NCI-H446 (cell line): ENCODE data around the gene NCBP3.
A peak's percentile ranks its signal among the peaks of the same experiment; 100 is the strongest.
"Not testable (repeated sequence)": the region's sequence is repeated elsewhere in the genome, so short reads cannot be mapped to it uniquely, and the experiment has no call there.

Experiments used
- DNase-seq, 2 experiments: peaks; one replicate each; lab custom pipeline; 2025; lab: John Stamatoyannopoulos, UW

Gene NCBP3

DNA sequence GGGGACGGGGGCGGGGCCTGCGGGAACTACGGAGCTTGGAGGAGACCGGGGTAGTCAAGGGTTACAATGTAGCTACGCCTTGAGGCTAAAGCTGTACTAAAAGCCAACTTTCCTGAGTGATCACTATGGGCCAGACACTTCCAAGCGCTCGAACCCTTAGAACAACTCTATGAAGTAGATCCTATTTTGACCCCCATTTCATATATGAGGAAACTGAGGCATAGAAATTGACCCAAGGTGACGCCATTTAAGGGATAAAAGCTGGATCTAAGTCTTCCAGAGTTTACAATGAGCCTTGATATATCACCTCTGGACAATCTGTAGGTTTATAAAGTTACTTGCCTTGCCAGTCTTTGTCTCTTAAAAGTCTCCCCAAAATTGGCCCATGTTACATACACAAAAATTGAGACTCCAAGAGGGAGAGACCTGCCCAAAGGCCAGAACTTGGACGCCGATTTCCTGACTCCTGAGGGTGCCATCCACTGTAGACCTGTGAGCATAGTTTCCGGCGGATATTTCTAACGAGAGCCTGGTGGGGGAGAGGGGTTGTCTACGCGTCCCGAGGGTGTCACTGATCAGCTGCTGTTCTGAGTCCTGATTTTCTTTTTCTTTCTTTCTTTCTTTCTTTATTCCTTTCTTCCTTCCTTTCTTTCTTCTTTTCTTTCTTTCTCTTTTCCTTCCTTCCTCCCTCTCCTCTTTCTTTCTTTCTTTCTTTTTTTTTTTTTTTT lies 555 bp upstream of the NCBP3 start:
- DNase-seq, result no peak

- DNase-seq, result no peak
These were observed 790 bp downstream of the NCBP3 start for GRCh38 chr17:3845291-3845620.

GRCh38 chr17:3844556-3844955 lies 1.5 kb downstream of the NCBP3 start:
- not testable (repeated sequence) for DNase-seq

DNA sequence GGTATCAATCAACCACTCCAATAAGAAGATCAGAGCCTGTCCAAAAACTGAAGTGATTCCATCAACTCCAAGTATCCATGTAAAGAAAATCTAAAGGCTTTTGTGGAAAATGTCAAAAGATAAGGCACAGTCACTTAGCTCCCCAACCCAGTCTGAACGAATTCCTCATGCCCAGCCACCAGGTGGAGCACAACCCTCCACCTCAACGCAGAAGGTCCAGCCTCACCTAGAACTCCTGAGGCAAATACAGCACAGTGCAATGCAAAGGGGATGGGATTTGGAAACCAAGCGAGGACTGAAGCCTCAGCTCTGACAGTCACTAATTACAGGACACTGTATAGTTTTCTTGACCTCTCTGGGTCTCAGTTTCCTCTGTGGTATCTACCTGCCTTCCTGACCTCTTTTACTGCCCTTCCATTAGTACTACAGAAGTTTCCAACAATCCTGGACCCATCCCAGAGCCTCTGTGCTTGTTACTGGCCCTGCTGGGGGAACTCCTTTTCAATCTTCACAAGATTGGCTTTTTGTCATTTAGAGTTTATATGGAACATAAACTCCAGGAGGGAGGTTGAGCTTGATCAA lies 2.0 kb downstream of the NCBP3 start:
- DNase-seq, result peak in 1 of 2 experiments; percentile 25

DNA sequence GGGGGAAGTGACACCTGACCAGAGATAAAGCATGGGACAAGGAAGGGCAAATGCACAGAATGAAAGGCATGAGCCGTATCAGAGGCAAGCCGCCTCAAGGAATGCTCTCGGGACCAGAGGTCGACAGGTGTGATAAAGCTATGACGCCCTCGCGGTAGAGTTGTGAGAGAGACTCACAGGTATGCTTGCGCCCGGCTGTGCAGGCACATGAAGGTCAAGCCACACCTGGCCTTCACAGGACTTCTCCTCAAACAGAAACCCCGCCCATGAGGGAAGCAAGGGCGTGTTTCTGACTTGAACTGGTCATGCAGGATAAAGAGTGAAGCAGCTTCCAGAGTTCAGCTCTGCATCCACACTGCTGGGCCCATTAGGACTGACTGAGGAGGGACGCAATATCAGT lies 7.8 kb downstream of the NCBP3 start:
- no peak for DNase-seq

GRCh38 chr17:3836551-3836950 lies 9.5 kb downstream of the NCBP3 start:
- DNase-seq, result no peak

DNA sequence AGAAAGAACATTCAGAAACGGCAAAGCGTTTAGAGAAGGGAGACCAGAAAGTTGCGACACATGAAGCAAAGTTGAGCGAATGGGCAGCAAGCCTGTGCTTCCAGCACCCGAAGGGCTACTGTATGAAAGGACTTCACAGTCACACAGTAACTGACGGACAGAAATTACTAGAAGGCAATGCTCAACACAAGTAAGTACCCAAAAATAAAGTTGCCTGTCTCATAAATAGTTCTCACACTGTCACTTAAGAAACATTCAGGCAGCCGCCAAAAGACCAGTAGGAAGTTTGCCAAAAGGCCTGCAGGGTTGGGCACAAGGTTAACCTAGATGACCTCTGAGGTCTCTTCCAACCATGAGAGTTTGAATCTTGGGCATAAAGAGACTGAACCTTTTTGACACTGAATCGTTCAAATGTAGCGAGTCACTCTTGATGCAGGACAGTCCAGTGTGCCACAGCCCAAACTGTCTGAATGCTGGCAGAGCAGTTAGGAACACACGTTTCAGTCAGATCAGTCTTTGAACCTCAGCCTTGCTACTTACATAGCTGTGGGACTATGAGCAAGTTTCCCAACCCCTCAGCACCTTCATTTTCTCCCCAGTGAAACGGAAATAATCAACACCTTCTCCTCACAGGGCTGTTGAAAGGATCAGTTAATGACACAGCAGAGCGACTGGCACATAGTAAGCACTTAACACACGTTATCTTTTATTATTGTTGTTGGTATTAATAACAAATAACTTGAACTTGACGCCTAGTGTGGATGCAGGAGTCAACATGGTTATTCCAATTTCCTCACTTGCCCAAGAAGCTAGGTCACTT lies 10.4 kb downstream of the NCBP3 start:
- DNase-seq, result no peak

GRCh38 chr17:3834811-3835210 lies 11.2 kb downstream of the NCBP3 start:
- no peak for DNase-seq

DNA sequence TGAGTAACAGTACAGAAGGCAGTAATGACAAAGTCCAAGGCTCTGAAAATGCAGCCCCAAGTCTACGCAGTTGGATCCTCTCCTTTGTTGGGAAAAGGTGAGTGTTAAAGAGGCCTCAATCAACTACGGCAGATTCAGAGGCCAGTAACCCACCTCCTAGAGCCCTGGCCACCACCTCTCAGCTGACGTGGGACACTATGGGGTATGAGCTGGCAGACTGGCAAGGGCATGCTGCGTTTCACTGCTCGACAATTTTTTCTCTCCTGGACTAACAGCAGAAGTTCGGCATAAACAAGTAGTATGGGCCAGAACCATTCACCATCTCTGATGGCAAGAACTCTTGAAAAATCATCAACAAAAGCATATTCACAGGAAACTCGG lies 17.2 kb downstream of the NCBP3 start:
- DNase-seq, result no peak

DNA sequence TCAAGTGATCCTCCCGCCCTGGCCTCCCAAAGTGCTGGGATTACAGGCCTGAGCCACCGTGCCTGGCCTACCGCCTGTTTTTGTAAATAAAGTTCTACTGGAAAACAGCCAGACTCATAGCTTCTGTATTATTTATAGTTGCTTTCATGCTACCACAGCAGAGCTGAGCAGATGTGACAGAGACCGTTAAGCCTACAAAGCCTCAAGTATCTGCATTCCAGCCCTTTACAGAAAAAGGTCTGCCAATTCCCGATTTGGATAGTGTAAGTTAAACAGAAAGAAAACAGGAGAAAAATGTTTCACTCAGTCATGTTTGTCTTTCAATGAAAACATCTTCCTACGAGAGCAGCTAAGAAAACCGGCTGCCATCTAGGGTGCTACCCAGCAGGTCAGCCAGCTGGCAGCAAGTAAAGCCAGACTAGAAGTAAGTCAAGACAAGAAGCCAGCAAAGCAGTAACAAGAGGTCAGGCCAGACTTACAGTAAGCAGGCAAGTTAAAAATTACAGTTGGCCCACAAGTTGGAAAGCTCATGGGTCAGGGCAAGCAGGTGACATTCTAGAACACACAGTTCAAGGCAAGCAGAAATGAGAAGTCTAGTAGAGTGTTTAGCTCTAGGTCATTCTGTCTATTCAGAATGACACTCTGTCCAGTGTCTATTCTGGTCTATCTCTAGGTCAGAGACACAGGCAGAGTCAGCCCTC lies 17.7 kb downstream of the NCBP3 start:
- peak; percentile 8 to 65 for DNase-seq

GRCh38 chr17:3827124-3827773 lies 18.8 kb downstream of the NCBP3 start:
- peak; percentile 16 to 58 for DNase-seq

DNA sequence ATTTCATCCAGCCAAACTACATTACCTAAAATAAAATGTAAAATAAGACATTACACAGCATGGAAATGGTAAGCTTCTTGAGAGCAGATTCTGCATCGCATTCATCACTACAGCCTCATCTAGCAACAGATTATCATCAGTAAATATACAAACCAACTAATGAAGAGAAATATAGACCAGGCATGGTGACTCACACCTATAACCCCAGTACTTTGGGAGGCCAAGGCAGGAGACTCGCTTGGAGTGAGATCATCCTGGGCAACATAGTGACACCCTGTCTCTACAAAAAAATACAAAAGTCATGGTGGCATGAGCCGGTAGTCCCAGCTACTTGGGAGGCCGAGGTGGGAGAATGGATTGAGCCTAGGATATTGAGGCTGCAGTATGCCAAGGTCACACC lies 19.9 kb downstream of the NCBP3 start:
- DNase-seq, result no peak

GRCh38 chr17:3821101-3821500 lies 24.9 kb downstream of the NCBP3 start:
- DNase-seq, result no peak

- no peak for DNase-seq
These were observed 27.3 kb downstream of the NCBP3 start for GRCh38 chr17:3818786-3819185.

DNA sequence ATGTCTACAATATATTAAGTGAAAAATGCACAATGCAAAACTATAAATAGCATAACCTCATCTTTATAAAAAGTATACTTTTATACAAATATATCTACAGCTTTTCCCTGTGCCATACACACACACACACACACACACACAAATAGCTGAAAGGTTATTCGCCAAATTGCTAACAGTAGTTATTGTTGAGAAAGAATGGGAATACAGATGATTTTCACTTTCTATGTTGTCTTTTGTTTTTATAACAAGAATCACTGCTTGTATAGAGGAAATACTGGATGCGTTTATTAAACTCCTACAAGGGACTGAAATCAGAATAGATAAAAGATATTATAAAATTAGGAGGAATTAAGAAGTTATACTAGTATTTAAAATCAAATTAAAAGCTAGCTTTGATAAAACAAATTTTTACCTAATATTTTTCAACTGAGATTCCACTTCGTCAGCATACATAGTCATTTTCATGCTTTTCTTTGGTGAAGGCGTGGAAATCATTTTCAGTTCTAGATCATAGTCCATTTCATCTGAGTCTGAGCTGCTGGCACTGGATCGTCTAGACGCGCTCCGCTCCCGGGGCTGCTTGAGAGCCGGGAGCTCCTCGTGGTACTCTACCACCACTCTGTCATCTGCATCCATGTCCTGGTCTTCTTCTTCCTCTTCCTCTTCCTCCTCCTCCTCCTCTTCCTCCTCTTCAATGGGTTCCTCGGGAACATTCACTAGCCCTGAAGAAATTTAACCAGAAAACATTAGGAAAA lies 28.0 kb downstream of the NCBP3 start:
- DNase-seq, result no peak

- DNase-seq, result no peak
These were observed 30.1 kb downstream of the NCBP3 start for GRCh38 chr17:3815925-3816324.

- no peak for DNase-seq
These were observed 30.9 kb downstream of the NCBP3 start for GRCh38 chr17:3815122-3815521.

DNA sequence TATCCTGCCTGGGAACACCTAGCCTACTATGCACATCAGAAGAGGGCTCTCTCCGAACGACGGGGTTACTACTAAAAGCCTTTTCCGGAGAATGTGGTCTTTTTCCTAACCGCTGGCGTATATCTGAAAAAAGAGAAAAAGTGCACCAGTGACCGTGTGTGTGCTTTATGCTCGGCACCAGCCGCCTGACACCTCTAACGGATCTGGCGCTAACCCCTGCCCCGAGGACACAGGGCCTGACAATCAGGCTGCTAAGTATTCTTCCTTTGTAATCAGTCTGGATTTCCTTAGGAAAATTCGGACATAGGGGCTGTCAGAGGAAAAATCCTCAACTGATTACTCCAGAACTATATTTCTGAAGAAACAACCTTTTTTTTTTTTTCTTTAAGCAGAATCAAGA lies 31.7 kb downstream of the NCBP3 start:
- no peak for DNase-seq

DNA sequence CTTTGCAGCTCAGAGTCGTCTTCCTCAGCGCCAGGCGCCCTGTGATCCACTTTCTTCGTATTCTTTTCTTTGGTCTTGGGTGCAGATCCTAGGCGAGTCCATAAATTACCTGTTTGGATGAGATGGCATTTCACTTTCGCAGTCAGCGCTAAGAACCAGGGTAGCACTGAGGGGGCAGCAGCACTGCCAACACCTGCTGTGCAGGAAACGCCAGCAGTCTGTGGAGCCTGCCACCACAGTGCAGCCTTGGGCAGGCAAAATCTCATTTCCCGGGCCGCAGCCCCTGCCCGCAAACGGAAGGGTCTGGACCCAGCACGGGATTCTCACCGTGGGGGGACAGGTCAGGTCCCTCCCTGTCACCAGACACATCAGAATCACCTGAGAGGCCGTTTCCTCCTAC lies 32.9 kb downstream of the NCBP3 start:
- no peak for DNase-seq

DNA sequence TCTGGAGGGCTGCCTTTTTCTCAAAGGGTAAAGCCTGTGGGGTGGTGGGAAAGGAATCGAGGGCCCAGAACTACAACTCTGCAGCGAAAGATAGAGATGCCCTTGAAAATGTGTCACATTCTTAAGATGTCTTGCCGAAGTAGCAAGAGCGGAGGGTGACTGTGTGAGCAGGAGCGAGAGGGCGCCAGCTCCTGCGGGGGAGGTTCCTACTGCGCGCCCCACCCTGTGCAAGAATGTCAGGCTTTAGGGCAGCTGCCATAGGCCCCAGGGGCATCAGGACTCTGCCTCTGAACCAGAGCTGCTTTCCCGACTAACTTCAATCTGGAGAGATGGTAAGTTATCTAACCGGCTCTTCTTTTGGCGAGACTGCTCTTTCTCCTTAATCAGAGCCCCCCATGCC lies 33.3 kb downstream of the NCBP3 start:
- DNase-seq, result no peak

DNA sequence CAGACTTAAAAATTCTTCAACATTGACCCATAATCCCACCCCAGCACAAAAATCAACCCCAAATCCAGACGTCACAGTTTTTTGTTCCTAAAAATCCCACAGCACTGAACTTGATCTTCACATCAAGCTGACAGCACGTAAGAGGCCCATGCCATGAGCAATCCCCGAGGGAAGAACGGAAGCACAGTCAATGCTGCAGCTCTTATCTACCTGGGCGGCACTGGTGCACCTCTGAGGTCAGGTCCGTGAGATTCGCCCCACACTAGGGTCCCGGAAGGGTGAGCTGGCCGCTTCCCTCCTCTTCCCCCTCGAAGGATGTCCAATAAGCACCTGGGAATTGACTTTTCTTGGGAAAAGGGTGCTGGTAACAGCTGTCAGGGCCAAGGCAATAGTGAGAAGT lies 33.8 kb downstream of the NCBP3 start:
- no peak for DNase-seq
